Kasumi-1 (cell line): ENCODE data around the gene PRKAR2B.
"Not testable (repeated sequence)": the region's sequence is repeated elsewhere in the genome, so short reads cannot be mapped to it uniquely, and the experiment has no call there.

ENCODE experiments used
- DNase-seq, 2 experiments: peaks; one replicate each; lab custom pipeline; 2025; lab: John Stamatoyannopoulos, UW

The PRKAR2B gene

GRCh38 chr7:107119376-107120105, 75.0 kb downstream of the PRKAR2B start:
- no peak for DNase-seq

GRCh38 chr7:107122486-107122911, 78.0 kb downstream of the PRKAR2B start:
- no peak for DNase-seq

GRCh38 chr7:107123392-107123791, 78.9 kb downstream of the PRKAR2B start:
- DNase-seq, result no peak

GRCh38 chr7:107125475-107125874, 81.0 kb downstream of the PRKAR2B start:
- DNase-seq, result no peak

DNA sequence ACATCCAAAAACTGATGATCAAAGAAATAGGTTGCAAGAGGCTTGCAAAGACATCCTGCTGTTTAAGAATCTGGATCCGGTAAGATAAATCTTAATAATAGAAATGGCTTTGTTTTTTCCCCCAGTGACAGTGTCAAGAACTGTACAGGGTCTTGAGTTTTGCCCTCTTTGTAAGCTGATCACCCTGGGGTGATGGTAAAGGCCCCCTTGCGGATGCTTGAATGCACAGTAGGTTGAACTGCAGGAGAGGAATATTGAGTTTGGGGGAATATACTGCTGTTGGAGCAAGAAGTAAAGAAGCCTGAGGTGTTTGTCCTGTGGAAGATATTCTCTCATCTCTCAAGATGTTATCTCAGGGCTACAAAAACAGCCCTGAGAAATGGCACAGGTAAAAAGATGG, 83.7 kb downstream of the PRKAR2B start:
- DNase-seq, result no peak

DNA sequence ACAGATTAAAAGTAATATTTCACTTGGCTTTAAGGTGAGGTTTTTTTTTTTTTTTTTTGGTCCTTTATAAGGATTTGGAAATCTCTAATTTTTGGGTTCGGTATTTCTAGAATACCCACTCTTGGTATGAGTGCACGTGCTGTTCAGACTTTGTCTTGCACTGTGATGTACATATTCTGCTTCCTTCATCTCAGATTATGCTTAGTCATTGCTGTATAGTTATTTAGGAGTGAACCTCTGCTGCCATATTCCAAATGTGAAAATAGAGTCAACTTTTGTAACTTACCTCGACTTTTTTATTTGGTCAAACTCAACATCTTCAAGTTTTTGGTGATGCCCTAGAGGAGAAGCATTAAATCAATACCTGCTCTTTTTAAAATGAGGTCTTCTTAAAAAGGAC, 84.2 kb downstream of the PRKAR2B start:
- no peak for DNase-seq

DNA sequence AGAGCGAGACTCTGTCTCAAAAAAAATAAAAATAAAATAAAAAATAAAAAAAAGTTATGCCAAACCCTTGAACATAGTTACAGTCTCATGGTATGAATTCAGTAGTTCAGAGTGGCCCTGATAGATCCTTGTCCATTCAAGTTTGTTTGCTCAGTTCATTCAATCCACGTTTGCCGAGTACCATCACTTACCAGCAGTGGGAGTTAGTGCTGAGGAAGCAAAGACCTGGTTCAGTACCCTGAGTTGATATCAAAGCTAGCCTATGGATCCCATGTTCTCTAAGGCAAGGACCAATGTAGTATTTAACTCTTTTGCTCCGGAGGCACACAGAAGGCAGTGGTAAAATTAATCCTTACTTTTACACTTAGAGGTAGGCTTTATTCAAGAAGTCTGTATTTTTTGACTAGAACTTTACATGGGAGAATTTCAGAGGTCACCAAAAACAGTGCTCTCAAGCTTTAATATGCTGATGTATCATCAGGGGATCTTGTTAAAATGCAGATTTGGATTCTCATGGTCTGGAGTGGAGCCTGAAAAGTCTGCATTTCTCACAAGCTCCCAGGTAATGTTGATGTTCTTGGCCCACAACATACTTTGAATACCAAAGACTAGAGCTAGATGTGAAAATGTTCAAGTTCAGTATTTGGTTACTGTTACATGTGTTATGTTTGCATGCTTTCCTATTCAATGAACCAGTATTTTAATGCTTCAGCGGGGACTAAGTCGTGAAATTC, 86.1 kb downstream of the PRKAR2B start:
- DNase-seq, result peak; percentile 7 to 17

GRCh38 chr7:107133396-107133795, 88.9 kb downstream of the PRKAR2B start:
- DNase-seq, result no peak

GRCh38 chr7:107138696-107139420, 94.4 kb downstream of the PRKAR2B start:
- DNase-seq, result no peak

DNA sequence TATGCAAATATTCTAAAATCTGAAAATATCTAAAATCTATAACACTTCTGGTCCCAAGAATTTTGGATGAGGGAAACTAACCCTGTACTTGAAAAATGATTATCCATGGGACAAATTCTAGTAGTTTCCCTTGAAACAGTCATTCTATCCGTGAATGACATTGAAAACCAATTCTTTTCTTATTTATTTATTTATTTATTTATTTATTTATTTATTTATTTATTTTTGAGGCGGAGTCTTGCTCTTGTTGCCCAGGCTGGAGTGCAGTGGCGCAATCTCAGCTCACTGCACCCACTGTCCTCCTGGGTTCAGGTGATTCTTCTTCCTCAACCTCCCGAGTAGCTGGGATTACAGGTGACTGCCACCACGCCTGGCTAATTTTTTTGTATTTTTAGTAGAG, 99.4 kb downstream of the PRKAR2B start:
- not testable (repeated sequence) for DNase-seq

- DNase-seq, result no peak
Observed at GRCh38 chr7:107145067-107145838, 100.7 kb downstream of the PRKAR2B start.

- DNase-seq, result peak; percentile 40 to 58
Observed at GRCh38 chr7:107147464-107148393, 103.2 kb downstream of the PRKAR2B start.

- DNase-seq, result no peak
Observed at GRCh38 chr7:107148721-107149120, 104.2 kb downstream of the PRKAR2B start.

GRCh38 chr7:107149863-107150262, 105.4 kb downstream of the PRKAR2B start:
- DNase-seq, result no peak

GRCh38 chr7:107150375-107151073, 106.0 kb downstream of the PRKAR2B start:
- DNase-seq, result peak; percentile 54 to 76

DNA sequence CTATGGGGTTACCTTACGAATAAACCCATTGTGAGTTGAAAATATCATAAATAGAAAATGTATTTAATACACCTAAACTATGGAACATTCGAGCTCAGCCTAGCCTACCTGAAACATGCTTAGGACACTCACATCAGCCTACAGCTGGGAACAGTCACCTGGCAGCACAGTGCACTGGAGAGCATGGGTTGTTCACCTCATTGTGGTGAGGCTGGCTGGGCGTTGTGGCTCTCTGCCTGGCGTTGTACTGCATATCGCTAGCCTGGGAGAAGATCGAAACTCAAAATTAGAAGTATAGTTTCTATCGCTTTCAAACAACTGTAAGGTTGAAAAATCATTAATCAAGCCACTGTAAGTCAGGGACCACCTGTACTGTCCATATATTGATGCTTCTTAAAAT, 107.0 kb downstream of the PRKAR2B start:
- DNase-seq, result no peak

- no peak for DNase-seq
Observed at GRCh38 chr7:107152011-107152410, 107.5 kb downstream of the PRKAR2B start.

DNA sequence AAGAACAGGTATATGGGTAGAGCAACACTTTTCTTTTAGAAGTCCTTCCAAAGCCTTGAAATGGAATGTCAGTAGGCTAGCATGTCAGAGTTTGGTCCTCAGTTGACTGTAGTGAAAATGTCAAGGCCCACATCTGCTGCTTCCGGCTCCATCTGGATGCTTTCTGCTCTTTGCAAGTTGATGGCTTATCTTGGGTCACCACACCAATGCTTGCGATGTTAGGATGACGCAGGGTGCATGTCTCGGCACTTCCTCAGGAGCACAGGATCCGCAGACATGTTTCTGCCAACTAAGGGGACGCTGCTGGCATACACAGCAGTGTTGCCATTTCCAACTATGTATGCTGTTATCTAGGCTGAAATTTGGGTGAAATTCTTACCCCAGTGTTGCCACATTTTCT, 110.3 kb downstream of the PRKAR2B start:
- no peak for DNase-seq

DNA sequence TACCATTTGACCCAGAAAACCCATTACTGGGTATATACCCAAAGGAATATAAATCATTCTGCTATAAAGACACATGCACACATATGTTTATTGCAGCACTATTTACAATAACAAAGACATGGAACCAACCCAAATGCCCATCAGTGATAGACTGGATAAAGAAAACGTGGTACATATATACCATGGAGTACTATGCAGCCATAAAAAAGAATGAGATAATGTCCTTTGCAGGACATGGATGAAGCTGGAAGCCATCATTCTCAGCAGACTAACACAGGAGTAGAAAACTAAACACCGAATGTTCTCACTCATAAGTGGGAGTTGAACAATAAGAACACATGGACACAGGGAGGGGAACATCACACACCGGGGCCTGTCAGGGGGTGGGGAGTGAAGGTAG, 111.2 kb downstream of the PRKAR2B start:
- not testable (repeated sequence) for DNase-seq

GRCh38 chr7:107157091-107157490, 112.6 kb downstream of the PRKAR2B start:
- DNase-seq, result no peak
